GM12892 (cell line): ENCODE results near the gene ST3GAL5.

Experiments used
- POLR2A ChIP-seq: IDR thresholded peaks from 2 replicates; pipeline ENCODE4 v1.6.1; 2011; ENCODE audit warnings: low read depth, low read length, control low read depth
- POLR2AphosphoS5 ChIP-seq: IDR thresholded peaks from 2 replicates; pipeline ENCODE4 v1.6.1; 2011; ENCODE audit warnings: low read depth, low read length, control low read depth
- TAF1 ChIP-seq: IDR thresholded peaks from 2 replicates; pipeline ENCODE4 v1.6.1; 2011; ENCODE audit warnings: low read depth, mild to moderate bottlenecking, control low read depth, low read length, borderline replicate concordance

DNA sequence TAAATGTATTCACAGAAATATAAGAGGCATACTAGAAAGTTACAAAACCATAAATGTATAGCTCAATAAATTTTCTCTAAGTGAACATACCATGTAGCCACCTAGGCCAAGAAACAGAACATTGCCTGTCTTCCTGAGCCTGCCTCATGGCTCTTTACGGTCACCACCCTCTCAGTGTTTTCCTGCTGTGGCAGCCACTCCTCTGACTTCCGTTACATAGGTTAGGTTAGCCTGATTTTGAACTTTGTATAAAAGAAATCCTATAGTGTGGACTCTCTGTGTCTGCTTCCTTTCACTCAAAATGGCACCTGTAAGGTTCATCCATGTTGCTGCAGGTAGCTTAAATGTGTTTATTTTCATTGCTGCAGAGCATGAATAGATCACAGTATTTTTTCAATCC is 11.6 kb upstream of the ST3GAL5 start:
- TF ChIP-seq POLR2A (no peak), TAF1 (no peak), POLR2AphosphoS5 (no peak)
